NCI-H2107 (cell line): Measurements from ENCODE around the gene BFAR.
"Not testable (repeated sequence)": the region's sequence is repeated elsewhere in the genome, so short reads cannot be mapped to it uniquely, and the experiment has no call there.

Experiments used
- DNase-seq: peaks from one replicate; lab custom pipeline; 2025; lab: John Stamatoyannopoulos, UW

BFAR gene

DNA sequence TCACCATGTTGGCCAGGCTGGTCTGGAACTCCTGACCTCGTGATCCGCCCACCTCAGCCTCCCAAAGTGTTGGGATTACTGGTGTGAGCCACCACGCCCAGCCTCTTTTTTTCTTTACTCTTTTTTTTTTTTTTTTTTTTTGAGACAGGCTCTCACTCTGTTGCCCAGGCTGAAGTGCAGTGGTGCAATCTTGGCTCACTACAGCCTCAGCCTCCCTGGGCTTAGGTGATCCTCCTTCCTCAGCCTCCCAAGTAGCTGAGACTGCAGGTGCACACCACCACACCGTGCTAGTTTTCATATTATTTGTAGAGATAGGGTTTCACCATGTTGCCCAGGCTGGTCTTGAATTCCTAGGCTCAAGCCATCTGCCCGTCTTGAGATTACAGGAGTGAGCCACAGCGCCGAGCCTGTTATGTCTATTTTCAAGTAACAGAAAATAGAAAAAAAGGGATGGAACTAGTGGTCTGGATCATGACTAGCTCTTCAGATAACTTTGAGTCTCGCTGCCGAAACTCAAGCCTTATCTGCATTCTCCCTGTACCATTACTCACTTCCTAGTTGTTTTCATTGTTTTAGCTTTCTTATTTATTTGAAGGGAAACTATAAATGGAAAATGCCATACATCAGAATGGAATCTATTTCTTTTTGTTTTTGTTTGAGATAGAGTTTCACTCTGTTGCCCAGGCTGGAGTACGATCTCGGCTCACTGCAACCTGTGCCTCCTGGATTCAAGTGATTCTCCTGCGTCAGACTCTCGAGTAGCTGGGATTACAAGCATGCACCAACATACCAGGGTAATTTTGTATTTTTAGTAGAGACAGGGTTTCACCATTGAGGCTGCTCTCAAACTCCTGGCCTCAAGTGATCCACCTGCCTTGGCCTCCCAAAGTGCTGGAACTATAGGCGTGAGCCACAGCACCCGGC is 53.4 kb downstream of the BFAR start:
- DNase-seq = not testable (repeated sequence)

DNA sequence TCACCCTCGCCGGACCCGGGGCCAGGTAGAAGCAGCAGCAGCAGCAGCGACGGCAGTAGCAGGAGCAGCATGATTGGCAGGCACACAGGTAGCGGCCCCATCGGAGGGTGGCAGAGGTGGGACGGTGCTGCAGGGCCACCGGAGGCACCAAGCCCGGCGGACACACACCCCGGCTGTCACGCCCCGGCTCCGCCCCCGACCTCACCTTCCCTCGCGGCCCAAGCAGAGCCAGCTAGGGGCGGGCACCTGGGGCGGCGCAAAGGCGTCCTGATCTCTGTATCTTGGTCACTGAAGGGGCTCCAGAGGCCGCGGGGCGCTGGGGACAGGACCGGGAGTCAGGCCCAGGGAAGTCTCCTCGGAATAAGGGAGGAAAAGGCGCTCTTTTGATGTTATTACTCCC is 61.4 kb downstream of the BFAR start, which contains the start of gene PLA2G10:
TSS of gene PLA2G10 (minus strand) at position 180 of the 400 bp plus-strand sequence. CDS start at position 101, 79 bp downstream.
- not testable (repeated sequence) for DNase-seq

- not testable (repeated sequence) for DNase-seq
Observed at GRCh38 chr16:14701859-14702258, 69.1 kb downstream of the BFAR start.

DNA sequence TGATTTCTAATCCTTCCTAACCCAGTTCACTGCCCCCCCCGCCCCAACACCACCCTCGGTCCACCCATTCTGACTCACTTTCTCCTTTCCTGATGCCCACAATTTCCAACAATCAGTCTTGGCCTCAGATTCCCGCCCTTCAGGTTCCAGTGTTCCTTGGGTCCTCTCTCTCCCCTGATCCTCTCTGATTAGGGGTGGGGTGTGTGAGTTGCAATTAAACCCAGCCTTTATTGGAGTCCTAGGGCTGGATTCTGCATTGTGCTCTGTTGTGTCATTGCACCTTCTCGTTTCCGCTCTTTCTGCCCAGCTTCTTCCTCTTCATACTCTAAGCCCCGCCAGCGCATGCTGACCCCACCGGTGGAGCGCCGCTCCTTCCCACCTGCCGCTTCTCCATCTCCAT is 69.9 kb downstream of the BFAR start:
- not testable (repeated sequence) for DNase-seq

DNA sequence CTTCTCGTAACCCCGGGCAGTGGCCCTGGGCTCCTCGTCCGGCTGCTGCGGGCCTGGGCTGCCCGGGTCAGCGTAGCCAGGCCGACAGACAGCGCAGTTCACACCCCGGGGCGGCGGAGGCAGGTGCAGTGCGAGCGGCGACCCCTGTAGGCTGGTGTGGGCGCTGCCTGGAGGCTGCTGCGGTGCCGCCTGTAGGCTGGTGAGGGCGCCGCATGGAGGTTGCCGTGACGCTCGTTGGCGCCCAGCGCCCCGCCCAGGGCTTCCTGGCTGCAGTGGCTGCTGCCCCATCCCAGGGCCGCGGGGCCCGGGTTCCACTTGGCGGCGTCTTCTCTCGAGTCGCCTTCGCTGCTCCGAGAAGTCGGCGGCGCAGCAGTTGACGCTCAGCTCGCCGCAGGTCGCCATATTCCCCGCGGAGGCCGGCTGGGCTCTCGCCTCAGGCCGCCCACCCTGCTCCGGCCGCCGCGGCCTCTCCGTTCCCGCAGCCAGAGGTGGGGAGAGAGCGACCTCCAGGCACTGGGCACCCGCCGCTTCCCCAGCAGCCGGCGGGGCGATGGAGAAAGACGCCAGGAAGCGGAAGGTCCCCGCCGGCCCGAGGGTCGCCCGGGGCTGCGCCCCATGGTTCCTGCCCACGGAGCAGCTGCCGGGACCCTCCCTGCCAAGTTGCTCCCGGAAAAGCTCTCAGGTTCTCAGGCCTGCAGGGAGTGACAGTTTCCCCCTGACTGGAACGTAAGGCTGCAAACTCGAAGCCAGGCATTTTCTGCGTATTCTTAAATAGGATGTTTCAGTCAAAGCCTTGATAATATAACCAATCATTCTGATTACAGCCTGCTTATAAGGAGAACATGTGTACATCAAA is 70.6 kb downstream of the BFAR start, which contains the start of gene NPIPA3:
TSS of gene NPIPA3 (plus strand) at position 256 of the 856 bp plus-strand sequence. CDS start 5,533 bp downstream, outside the sequence.
- not testable (repeated sequence) for DNase-seq
